ENCODE results near the gene PDGFC. TPM values are rescaled to one million over a fixed set of nuclear protein-coding genes. Genes with fewer than 3 reads are reported as not detected.

The PDGFC gene
- total RNA-seq, 4 donors from 2014 or later, result 29.0 to 47.8 (median 38.1) TPM

DNA sequence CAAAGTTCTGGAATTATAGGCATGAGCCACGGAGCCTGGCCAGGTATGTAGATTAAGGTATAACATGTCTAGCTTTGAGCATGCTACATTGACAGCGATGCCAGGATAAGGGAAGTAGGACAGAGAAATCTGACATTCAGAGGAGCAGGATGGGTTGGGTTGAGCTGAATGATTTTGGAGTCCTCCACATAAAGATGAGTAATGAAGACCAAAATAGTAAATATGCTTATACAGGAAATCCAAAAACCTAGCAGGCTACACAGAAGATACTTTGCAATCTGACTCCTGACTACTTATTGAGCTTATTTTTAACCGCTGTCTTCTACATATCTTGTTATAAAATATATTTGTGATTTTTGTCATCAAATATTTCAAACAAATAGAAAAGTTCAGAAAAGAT, 69.7 kb downstream of the PDGFC start:
- TF ChIP-seq, protein P1, sequence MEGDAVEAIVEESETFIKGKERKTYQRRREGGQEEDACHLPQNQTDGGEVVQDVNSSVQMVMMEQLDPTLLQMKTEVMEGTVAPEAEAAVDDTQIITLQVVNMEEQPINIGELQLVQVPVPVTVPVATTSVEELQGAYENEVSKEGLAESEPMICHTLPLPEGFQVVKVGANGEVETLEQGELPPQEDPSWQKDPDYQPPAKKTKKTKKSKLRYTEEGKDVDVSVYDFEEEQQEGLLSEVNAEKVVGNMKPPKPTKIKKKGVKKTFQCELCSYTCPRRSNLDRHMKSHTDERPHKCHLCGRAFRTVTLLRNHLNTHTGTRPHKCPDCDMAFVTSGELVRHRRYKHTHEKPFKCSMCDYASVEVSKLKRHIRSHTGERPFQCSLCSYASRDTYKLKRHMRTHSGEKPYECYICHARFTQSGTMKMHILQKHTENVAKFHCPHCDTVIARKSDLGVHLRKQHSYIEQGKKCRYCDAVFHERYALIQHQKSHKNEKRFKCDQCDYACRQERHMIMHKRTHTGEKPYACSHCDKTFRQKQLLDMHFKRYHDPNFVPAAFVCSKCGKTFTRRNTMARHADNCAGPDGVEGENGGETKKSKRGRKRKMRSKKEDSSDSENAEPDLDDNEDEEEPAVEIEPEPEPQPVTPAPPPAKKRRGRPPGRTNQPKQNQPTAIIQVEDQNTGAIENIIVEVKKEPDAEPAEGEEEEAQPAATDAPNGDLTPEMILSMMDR (IDR thresholded peaks at IDR 0.05; ENCODE audit: low read depth), result no peak

DNA sequence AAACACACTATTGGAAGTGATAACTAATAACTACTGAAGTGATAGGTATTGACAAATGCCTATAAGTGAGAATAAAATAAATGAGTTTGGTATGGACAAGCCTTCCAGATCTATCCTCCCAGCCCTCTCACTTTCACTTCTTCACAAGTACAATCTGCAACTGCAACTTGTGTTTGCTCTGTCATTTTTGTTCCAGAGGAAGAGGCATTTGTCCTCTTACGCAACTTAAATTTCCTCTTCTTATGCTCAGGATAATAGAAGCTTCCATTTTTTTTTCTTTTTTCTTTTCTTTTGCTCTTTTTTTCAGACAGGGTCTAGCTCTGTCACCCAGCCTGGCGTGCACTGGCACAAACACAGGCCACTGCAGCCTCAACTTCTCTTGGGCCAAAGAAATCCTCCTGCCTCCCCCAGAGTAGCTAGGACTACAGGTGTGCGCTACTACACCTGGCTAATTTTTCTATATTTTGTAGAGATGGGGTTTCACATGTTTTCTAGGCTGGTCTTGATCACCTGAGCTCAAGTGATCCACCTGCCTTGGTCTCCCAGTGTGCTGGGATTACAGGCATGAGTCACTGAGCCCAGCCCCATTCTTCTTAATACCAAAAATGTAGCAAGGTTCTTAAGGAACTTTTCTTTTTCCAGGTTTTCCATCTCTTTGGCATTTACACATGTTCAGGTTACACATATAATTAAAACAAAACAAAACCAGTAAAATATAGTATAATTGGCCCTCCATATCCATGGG, 73.1 kb downstream of the PDGFC start:
- TF ChIP-seq, protein P1 (IDR thresholded peaks at IDR 0.05; ENCODE audit: low read depth), result no peak

DNA sequence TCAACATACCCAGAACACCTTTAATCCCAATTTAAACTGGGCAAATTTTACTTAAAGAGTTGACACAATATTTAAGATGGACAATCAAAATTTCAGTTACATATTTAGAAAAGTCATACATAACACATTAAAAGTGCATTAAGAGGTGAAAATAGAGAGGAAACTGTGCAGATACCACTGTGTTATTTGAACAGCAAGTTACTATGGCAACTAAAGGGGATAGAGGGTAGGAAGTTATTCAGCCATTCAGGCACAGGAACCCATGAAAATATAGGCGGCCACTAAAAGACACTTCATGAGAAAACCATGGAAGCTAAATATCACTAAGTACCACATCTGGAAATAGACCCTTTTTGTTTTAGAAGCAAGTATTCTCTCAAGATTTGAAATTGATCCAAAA, 75.1 kb downstream of the PDGFC start:
- TF ChIP-seq, protein P1 (IDR thresholded peaks at IDR 0.05; ENCODE audit: low read depth), result no peak

DNA sequence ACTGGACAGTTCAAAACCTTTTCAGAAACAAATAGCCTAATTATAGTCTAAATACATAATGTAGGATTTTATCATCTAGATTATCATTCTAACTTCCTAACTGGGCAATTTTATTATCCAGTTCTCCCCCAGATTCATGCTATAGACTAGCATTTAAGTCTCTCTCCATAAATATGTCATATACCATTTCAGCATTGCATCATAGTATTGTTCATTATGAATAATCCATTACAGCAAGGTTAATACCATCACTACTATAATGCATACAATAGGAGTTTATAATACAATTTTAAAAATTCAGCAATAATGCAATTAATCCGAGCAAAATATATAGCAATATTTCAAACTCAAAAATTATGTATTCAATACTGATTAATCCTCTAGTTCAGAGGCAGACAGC, 77.4 kb downstream of the PDGFC start:
- TF ChIP-seq, protein P1 (IDR thresholded peaks at IDR 0.05; ENCODE audit: low read depth), result no peak

DNA sequence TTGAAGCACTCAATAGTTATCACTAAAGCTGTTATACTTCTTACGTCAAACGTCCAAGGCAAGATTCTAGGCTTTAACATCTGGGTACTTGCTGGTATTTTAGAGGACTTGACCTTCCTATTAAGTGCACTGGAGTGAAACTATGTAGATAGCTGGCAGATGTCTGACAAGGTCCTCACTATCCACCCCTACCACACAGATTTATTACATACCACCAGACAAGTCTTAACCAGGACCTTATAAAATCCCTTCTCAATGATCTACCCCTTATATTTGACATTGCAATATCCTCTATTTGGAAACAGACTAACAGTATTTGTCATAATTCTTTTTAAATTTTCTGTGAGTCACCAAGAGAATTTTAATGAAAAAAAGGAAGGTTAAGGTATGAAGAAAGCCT, 78.8 kb downstream of the PDGFC start:
- TF ChIP-seq, protein P1 (IDR thresholded peaks at IDR 0.05; ENCODE audit: low read depth), result no peak

DNA sequence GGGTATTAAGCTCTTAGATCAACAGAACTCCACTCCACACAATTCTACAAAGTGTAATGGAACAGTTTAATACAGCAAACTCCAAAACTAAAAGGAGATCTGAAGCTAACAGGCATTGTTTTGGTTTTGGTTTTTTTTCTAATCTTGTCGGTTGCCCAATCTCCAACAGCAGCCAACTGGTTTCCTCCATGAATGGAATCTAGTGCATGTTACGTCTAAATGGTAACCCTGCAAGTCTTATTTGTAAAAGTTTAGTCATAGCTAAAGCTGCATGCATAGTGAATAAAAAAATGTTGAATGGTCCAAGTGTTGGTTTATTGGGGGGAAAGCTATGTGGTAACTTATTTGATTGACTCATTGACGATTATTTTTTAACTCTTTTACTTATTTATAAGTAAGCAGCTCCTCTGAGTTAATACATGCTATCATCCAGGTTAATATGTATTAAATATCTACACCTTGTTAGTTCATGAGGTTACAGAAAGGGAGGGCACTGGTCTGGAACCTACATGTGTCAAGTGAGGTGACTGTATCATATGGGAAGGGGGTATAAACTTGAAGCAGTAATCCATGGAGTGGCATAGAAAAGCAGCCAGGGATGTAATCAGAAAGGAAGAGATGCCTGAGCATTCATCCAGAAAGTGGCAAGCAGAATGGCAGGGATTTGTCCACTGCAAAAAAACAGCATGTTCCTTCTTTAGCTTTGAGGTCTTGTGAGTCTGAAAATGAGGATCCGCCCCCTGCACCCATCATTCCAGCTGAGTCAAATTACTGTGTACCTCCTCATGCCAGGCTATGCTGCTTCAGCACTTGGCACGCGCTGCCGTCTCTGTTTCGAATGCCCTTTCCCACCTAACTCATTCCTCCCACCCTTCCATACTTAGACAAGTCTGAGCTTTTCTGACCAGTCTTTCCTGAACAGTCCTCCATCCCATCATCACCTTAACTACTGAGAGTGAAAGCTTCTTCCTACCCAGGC, 81.7 kb downstream of the PDGFC start:
- TF ChIP-seq, protein P1 (IDR thresholded peaks at IDR 0.05; ENCODE audit: low read depth), result no peak

DNA sequence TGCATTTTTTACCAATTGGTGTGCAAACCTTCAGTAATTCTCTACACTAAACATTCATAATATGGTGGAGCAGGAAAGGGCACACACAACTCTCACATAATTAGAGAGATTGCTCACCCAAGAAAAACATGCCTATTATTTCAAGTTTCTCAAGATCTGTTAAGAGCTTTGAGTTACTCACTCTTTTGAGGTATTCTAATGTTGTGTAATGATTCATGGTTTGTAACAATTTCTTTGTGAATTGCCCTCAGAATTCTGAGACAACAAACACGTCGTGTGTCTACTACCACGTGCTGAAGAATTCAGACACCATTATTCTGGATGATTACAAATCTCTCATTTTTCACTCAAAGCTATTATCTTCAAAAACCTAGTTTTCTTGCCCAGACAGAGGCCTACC, 82.8 kb downstream of the PDGFC start:
- TF ChIP-seq, protein P1 (IDR thresholded peaks at IDR 0.05; ENCODE audit: low read depth), result no peak

Data from subcutaneous adipose tissue (tissue), 4 donors.